Testis (tissue), 2 donors: ENCODE measurements around the gene CDCA5.

Experiments
- CTCF ChIP-seq, 3 experiments: fragments of 450-650 bp in 2 of 3; fragments of 200-600 bp in 1 of 3; sonication (generic) in 1 of 3; IDR thresholded peaks; one replicate each; pipeline ENCODE4 v1.5.1; 2016 to 2019; ENCODE audit warnings: antibody characterized with exemption in 3 of 3, mild to moderate bottlenecking in 2 of 3, moderate library complexity in 1 of 3
- POLR2A ChIP-seq: fragments of 450-650 bp; IDR thresholded peaks from one replicate; pipeline ENCODE4 v1.6.1; 2017; ENCODE audit warnings: antibody characterized with exemption, mild to moderate bottlenecking, moderate library complexity

- TF ChIP-seq CTCF (IDR thresholded peaks at IDR 0.05) (no peak), POLR2A (no peak)
Observed at GRCh38 chr11:65130631-65131416, 47.0 kb upstream of the CDCA5 start.
